Fibroblast of pulmonary artery (primary cell): ENCODE measurements around the gene KRTAP1-5.
"Not testable (repeated sequence)": the region's sequence is repeated elsewhere in the genome, so short reads cannot be mapped to it uniquely, and the experiment has no call there.

ENCODE experiments used
- DNase-seq: peaks from one replicate; pipeline ENCODE4 v3.0.0-alpha.2; 2010; ENCODE audit warnings: low read depth
- H3K4me3 ChIP-seq: replicated peaks from 2 replicates; pipeline ENCODE4 v1.5.1; 2011; ENCODE audit warnings: low read depth, mild to moderate bottlenecking, control low read depth, low read length, moderate library complexity
- CTCF ChIP-seq: IDR thresholded peaks from 2 replicates; pipeline ENCODE4 v1.5.1; 2011; ENCODE audit warnings: mild to moderate bottlenecking, control low read depth, low read length, inconsistent platforms; ENCODE audit errors: missing control alignments

The KRTAP1-5 gene

GRCh38 chr17:41002814-41003213 lies 24.2 kb downstream of the KRTAP1-5 start:
- DNase-seq = no peak
- no peak for TF ChIP-seq CTCF

GRCh38 chr17:41001795-41002194 lies 25.2 kb downstream of the KRTAP1-5 start:
- TF ChIP-seq CTCF = no peak
- DNase-seq = no peak
- no peak overlapping the region for H3K4me3 ChIP-seq

More at GRCh38 chr17:41002814-41003213, 24.2 kb downstream of the KRTAP1-5 start:
- H3K4me3 ChIP-seq = no peak overlapping the region

- DNase-seq = not testable (repeated sequence)
Measured at GRCh38 chr17:40999563-40999962, 27.4 kb downstream of the KRTAP1-5 start, which contains the start of gene KRTAP3-2. Gene KRTAP3-2, minus strand, starts transcription at chr17:40999906. Its CDS starts 53 bp downstream, at chr17:40999853.

GRCh38 chr17:40997361-40997760 lies 29.6 kb downstream of the KRTAP1-5 start:
- H3K4me3 ChIP-seq = no peak overlapping the region
- TF ChIP-seq CTCF = no peak
- no peak for DNase-seq

More at GRCh38 chr17:40999563-40999962, 27.4 kb downstream of the KRTAP1-5 start, which contains the start of gene KRTAP3-2:
- not testable (repeated sequence) for H3K4me3 ChIP-seq

- no peak for DNase-seq
- no peak for TF ChIP-seq CTCF
- H3K4me3 ChIP-seq = no peak overlapping the region
Measured at GRCh38 chr17:40996829-40997228, 30.2 kb downstream of the KRTAP1-5 start.

- no peak for DNase-seq
- H3K4me3 ChIP-seq = no peak overlapping the region
- TF ChIP-seq CTCF = no peak
Measured at GRCh38 chr17:40995116-40995515, 31.9 kb downstream of the KRTAP1-5 start.

- no peak for TF ChIP-seq CTCF
- no peak for DNase-seq
Measured at GRCh38 chr17:40993839-40994238, 33.2 kb downstream of the KRTAP1-5 start, which contains the start of gene KRTAP3-3. Gene KRTAP3-3, minus strand, starts transcription at chr17:40994164. Its CDS starts 67 bp downstream, at chr17:40994097.

More at GRCh38 chr17:40993839-40994238, 33.2 kb downstream of the KRTAP1-5 start, which contains the start of gene KRTAP3-3:
- no peak within 1 kb of the TSS for H3K4me3 ChIP-seq
